ENCODE measurements around the gene KCTD13. TPM values are rescaled to one million over a fixed set of nuclear protein-coding genes. Genes with fewer than 3 reads are reported as not detected.

The KCTD13 gene
- total RNA-seq, 1 experiment from 2014 or later, result 18.3 TPM

DNA sequence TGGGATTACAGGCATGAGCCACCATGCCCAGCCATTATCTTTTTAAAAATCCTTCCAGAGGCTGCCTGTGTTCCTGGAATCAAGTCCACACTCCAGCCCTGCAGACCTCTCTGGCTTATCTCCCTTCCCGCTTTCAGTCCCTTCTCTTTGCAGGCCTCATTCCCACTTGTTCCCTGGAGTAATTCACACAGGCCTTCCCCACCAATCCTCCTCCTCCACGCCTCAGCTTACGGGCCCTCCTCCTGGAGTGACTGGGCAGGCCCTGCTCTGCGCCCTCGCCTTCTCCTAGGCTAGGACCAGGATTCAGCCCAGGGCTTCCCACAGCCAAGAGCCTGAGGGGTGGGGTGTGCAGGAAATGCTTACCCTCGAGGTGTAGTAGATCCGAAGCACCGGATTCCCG is 65.8 kb downstream of the KCTD13 start:
- H3K27me3 ChIP-seq (ENCODE audit: insufficient read depth, low read length), result no peaks in the 10 kb centered on the region
- H4K8ac ChIP-seq (replicated peaks; ENCODE audit: insufficient read length, low read depth, low read length), result no peak overlapping the region
- no peak overlapping the region for H3K27ac ChIP-seq (ENCODE audit: insufficient read length, low read depth, low read length)
- peaks cover 9 to 14% of the 10 kb centered on the region in 2 experiments for H3K4me1 Mint-ChIP-seq
- H3K27me3 Mint-ChIP-seq (ENCODE audit: low read depth), result no peaks in the 10 kb centered on the region; the same call in 1 of the 2 replicates
- no peak overlapping the region for H3K4me2 ChIP-seq (ENCODE audit: insufficient read depth, insufficient read length, low read length)
- H3T11ph ChIP-seq (ENCODE audit: low read length), result no peak overlapping the region
- H2AK5ac ChIP-seq (ENCODE audit: insufficient read length, low read length), result no peak overlapping the region
- TF ChIP-seq CTCF (conservative IDR thresholded peaks at IDR 0.05), result no peak
- no peak overlapping the region for H3K4me3 Mint-ChIP-seq
- no peak overlapping the region for H4K91ac ChIP-seq (ENCODE audit: insufficient read length, low read depth, low read length)
- no peak overlapping the region for H3K56ac ChIP-seq (ENCODE audit: insufficient read length, low read depth, low read length)
- no CpG with 5 or more reads among the region's 9 CpGs for WGBS (ENCODE audit: extremely low coverage, insufficient read length, low lambda C conversion rate)
- H3K4ac ChIP-seq (ENCODE audit: low read depth, low read length), result no peak overlapping the region
- H3K14ac ChIP-seq (ENCODE audit: insufficient read depth, low read length), result no peak overlapping the region
- H2BK5ac ChIP-seq (ENCODE audit: insufficient read length, low read length), result no peak overlapping the region
- no peak for DNase-seq
- peaks cover 9% of the 10 kb centered on the region for H3K23me2 ChIP-seq (ENCODE audit: insufficient read length, low read depth, low read length, poor library complexity, severe bottlenecking)
- H3K23ac ChIP-seq (ENCODE audit: insufficient read length, low read depth, low read length), result no peak overlapping the region
- no peaks in the 10 kb centered on the region; the same call in 1 of the 2 replicates for H3K4me1 ChIP-seq (ENCODE audit: insufficient read depth, low read length)
- no peak overlapping the region for H2AFZ ChIP-seq (ENCODE audit: low read length)
- H3K36me3 Mint-ChIP-seq (ENCODE audit: insufficient read depth in 1 of 3, low read depth in 3 of 3), result peaks cover 17 to 33% (median 31%) of the 10 kb centered on the region in 3 experiments; a peak in 6 of 7 replicates
- no peaks in the 10 kb centered on the region for H3K9me3 Mint-ChIP-seq
- H2BK20ac ChIP-seq (ENCODE audit: low read depth, low read length, poor library complexity, severe bottlenecking), result no peak overlapping the region
- H4K20me1 ChIP-seq (ENCODE audit: control insufficient read depth, insufficient read depth, insufficient read length), result no peaks in the 10 kb centered on the region
- H2BK120ac ChIP-seq (ENCODE audit: low read depth, low read length, poor library complexity, severe bottlenecking), result no peak overlapping the region
- no peak overlapping the region for H3K18ac ChIP-seq (ENCODE audit: insufficient read length, low read depth, low read length)
- H3K27ac Mint-ChIP-seq, result no peak overlapping the region
- H3K9me3 ChIP-seq (ENCODE audit: control insufficient read depth, low read depth, low read length), result no peaks in the 10 kb centered on the region
- H2BK15ac ChIP-seq (ENCODE audit: low read depth, low read length), result no peak overlapping the region
- no peaks in the 10 kb centered on the region for H3K79me2 ChIP-seq (ENCODE audit: insufficient read depth, low read length)
- no peak overlapping the region for H3K9ac ChIP-seq (ENCODE audit: extremely low read depth, insufficient read length, low read length)
- H4K5ac ChIP-seq (ENCODE audit: insufficient read length, low read depth, low read length), result no peak overlapping the region
- H2BK12ac ChIP-seq (ENCODE audit: insufficient read length, low read depth, low read length), result no peak overlapping the region
- H3K79me1 ChIP-seq (ENCODE audit: insufficient read depth, low read depth, low read length, poor library complexity, severe bottlenecking), result peaks cover 8% of the 10 kb centered on the region

Measured in H9 (cell line).